Stimulated activated CD4-positive, alpha-beta T cell treated with anti-CD3 and anti-CD28 coated beads, Interleukin-15, amount 100 ng/mL, for 1 hour (primary cell): ENCODE results near the gene UCP2.
A peak's percentile ranks its signal among the peaks of the same experiment; 100 is the strongest.

Experiments used
- DNase-seq, 2 donors: peaks; one replicate each; pipeline ENCODE4 v3.0.0-alpha.2; 2020; ENCODE audit warnings: low read depth in 1 of 2, low spot score in 1 of 2

Gene UCP2

GRCh38 chr11:74010306-74011300 lies 28.0 kb upstream of the UCP2 start:
- no peak for DNase-seq

GRCh38 chr11:74009675-74010305 lies 27.1 kb upstream of the UCP2 start:
- no peak for DNase-seq

GRCh38 chr11:74009230-74009547 lies 26.5 kb upstream of the UCP2 start:
- DNase-seq, result no peak

- DNase-seq, result no peak
Measured at GRCh38 chr11:74008373-74009229, 26.0 kb upstream of the UCP2 start, which contains the start of gene UCP3. Gene UCP3 (minus strand): TSS chr11:74009085. CDS start chr11:74007042, 2,043 bp downstream.

- no peak for DNase-seq
Measured at GRCh38 chr11:74007691-74008372, 25.2 kb upstream of the UCP2 start.

- DNase-seq, result no peak
Measured at GRCh38 chr11:74006743-74007304, 24.2 kb upstream of the UCP2 start.

- DNase-seq, result no peak
Measured at GRCh38 chr11:74005721-74006517, 23.3 kb upstream of the UCP2 start.

GRCh38 chr11:74004759-74005615 lies 22.3 kb upstream of the UCP2 start:
- DNase-seq, result peak; percentile 52 to 66

- no peak for DNase-seq
Measured at GRCh38 chr11:74004046-74004695, 21.5 kb upstream of the UCP2 start.

GRCh38 chr11:74002832-74003231 lies 20.2 kb upstream of the UCP2 start:
- DNase-seq, result no peak

- no peak for DNase-seq
Measured at GRCh38 chr11:74001822-74002286, 19.2 kb upstream of the UCP2 start.

- no peak for DNase-seq
Measured at GRCh38 chr11:74000307-74001133, 17.9 kb upstream of the UCP2 start.

GRCh38 chr11:73999581-74000306 lies 17.1 kb upstream of the UCP2 start:
- no peak for DNase-seq

GRCh38 chr11:73998846-73999575 lies 16.4 kb upstream of the UCP2 start:
- no peak for DNase-seq

- no peak for DNase-seq
Measured at GRCh38 chr11:73997120-73997770, 14.6 kb upstream of the UCP2 start.
